Bladder microvascular endothelial cell (primary cell): ENCODE data around the gene OR8B4. TPM values are rescaled to one million over a fixed set of nuclear protein-coding genes. Genes with fewer than 3 reads are reported as not detected.

Source experiments
- total RNA-seq: library from RNA; depleted of rRNA; stranded (reverse); fragments of >200 nt; gene quantifications from 2 replicates; pipeline ENCODE4 v1.2.3, GENCODE V29; 2014

Gene OR8B4, protein sequence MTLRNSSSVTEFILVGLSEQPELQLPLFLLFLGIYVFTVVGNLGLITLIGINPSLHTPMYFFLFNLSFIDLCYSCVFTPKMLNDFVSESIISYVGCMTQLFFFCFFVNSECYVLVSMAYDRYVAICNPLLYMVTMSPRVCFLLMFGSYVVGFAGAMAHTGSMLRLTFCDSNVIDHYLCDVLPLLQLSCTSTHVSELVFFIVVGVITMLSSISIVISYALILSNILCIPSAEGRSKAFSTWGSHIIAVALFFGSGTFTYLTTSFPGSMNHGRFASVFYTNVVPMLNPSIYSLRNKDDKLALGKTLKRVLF
- total RNA-seq = not detected in 2 replicates

DNA sequence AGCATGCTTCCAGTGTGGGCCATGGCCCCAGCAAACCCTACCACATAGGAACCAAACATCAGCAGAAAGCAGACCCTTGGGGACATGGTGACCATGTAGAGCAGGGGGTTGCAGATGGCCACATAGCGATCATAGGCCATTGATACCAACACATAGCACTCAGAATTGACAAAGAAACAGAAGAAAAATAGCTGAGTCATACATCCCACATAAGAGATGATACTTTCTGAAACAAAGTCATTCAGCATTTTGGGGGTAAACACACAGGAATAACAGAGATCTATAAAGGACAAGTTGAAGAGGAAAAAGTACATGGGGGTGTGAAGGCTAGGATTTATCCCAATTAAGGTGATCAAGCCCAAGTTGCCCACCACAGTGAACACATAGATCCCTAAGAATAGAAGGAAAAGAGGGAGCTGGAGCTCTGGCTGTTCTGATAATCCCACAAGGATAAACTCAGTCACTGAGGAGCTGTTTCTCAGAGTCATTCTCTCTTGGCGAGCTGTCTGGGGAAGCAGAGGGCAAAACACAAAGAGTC, at the start of gene OR8B4:
Gene OR8B4, minus strand, starts transcription at position 488 of the 538 bp plus-strand sequence. Its CDS starts 0 bp downstream, at position 488.

DNA sequence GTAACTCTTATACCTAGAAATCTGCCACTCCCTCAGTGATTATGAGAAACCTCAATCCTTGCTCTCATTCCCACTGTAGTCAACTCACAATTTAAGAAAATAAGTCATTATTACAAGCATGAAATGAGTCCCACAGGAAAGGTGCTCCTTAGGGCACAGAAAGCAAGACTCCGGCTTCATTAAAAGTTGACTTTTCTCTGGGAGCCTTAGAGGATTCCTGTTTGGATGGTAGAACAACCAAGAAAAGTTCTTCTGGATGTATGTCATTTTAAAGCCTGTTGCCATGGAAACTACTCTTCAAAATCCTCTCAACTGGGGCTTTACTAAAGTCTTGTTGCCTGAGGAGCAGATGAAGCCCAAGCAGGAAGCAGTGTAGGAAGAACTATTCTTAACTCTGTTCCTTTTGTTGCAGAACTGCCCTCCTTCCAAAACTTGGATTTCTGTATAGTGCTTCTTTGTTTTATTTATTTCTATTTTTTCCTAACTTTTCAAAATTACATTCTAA, 21.0 kb upstream of the OR8B4 start, which contains the start of gene OR8B8:
Gene OR8B8, minus strand, starts transcription at position 51 of the 505 bp plus-strand sequence. CDS start 4,611 bp downstream, outside the sequence.

DNA sequence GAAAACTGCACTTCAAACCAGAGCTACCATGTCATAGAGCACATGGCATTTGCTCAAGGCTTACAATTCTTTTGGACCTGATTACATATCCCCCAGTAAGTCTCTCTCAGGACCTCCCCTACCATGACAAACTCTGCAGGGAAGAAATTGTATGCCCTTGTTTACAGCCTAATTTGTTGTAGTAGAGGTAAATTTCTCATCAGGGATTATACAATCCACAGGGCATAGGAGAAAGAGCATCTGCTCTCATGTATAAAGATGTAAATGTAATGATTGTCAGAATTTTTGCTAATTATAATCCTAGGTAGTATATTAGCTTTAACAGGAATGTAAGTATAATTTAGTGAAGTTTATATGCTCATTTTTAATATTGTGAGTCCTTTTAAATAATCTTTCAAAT, 25.7 kb downstream of the OR8B4 start, which contains the start of gene OR8B3:
Gene OR8B3, minus strand, starts transcription at position 101 of the 400 bp plus-strand sequence. CDS start 1,673 bp downstream, outside the sequence.

DNA sequence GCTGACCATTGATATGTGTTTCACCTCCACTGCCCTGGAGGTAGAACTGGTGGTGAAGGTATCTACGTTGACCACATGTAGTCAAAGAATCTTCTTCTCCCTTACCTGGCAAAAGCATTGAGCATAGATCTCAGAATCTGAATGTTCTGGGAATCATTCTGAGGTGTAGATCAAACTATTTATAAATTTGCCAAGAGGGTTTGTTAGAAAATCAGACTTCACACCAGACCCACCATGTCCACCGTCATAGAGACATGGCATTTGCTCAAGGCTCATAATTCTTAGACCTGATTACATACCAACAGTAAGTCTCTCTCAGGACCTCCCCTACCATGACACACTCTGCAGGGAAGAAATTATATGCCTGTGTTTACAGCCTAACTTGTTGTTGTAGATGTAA, 40.3 kb downstream of the OR8B4 start, which contains the start of gene OR8B2:
Gene OR8B2, minus strand, starts transcription at position 101 of the 400 bp plus-strand sequence. CDS start 1,156 bp downstream, outside the sequence.

Other genes with a start within 250 kb of the OR8B4 start
- gene OR10D3, start 241.5 kb downstream of the OR8B4 start, total RNA-seq = not detected in 2 replicates
- not detected in 2 replicates for gene OR8G1, start 183.8 kb downstream of the OR8B4 start, total RNA-seq
- gene OR8G5, start 168.5 kb downstream of the OR8B4 start, total RNA-seq = not detected in 2 replicates
- gene OR8D1, start 110.9 kb downstream of the OR8B4 start, total RNA-seq = not detected in 2 replicates
- not detected in 2 replicates for gene OR8D2, start 104.7 kb downstream of the OR8B4 start, total RNA-seq
- not detected in 2 replicates for gene OR8B2, start 40.4 kb downstream of the OR8B4 start, total RNA-seq
- under 0.01 TPM in 1 of 2 replicates, not detected in the other for gene OR8B3, start 25.8 kb downstream of the OR8B4 start, total RNA-seq
- not detected in 2 replicates for gene OR8B8, start 20.8 kb upstream of the OR8B4 start, total RNA-seq
- gene OR8B12, start 118.8 kb upstream of the OR8B4 start, total RNA-seq = not detected in 2 replicates
- gene OR8A1, start 145.1 kb upstream of the OR8B4 start, total RNA-seq = not detected in 2 replicates
- not detected in 2 replicates for gene PANX3, start 186.6 kb upstream of the OR8B4 start, total RNA-seq
- gene TBRG1, start 198.0 kb upstream of the OR8B4 start, total RNA-seq = 9.7 and 17.3 TPM in 2 replicates
- gene SIAE, start 248.9 kb upstream of the OR8B4 start, total RNA-seq = 11.2 and 18.4 TPM in 2 replicates
- 4.0 and 4.3 TPM in 2 replicates for gene SPA17, start 249.0 kb upstream of the OR8B4 start, total RNA-seq